Duodenal mucosa (tissue), 2 donors: Measurements from ENCODE around the gene CCDC51.
"Not testable (repeated sequence)": the region's sequence is repeated elsewhere in the genome, so short reads cannot be mapped to it uniquely, and the experiment has no call there.

Experiments
- H3K27ac ChIP-seq: one replicate; pipeline ENCODE4 v1.7.0; 2013; ENCODE audit warnings: low read depth, low read length
- H3K27me3 ChIP-seq, 2 donors: one replicate each; pipeline ENCODE4 v1.7.0; 2013; ENCODE audit warnings: low read length in 2 of 2, control low read depth in 1 of 2; ENCODE audit not compliant: insufficient read depth in 2 of 2, control insufficient read depth in 1 of 2
- H3K36me3 ChIP-seq, 2 donors: one replicate each; pipeline ENCODE4 v1.7.0; 2013; ENCODE audit warnings: low read length in 2 of 2, control low read depth in 1 of 2; ENCODE audit not compliant: insufficient read depth in 2 of 2, control insufficient read depth in 1 of 2
- H3K4me1 ChIP-seq, 2 donors: one replicate each; pipeline ENCODE4 v1.7.0; 2013; ENCODE audit warnings: low read length in 2 of 2, control low read depth in 1 of 2; ENCODE audit not compliant: insufficient read depth in 2 of 2, control insufficient read depth in 1 of 2
- H3K4me3 ChIP-seq, 2 donors: one replicate each; pipeline ENCODE4 v1.7.0; 2013; ENCODE audit warnings: low read length in 2 of 2, low read depth in 1 of 2
- H3K9ac ChIP-seq, 2 donors: one replicate each; pipeline ENCODE4 v1.7.0; 2013; ENCODE audit warnings: low read length in 2 of 2, low read depth in 1 of 2
- H3K9me3 ChIP-seq, 2 donors: one replicate each; pipeline ENCODE4 v1.7.0; 2013; ENCODE audit warnings: low read length in 2 of 2, control low read depth in 1 of 2; ENCODE audit not compliant: control insufficient read depth in 1 of 2

Gene CCDC51

GRCh38 chr3:48466386-48467109 lies 26.6 kb upstream of the CCDC51 start:
- peak overlapping the region; percentile 93 to 98 for H3K9ac ChIP-seq
- no peaks in the 10 kb centered on the region for H3K9me3 ChIP-seq
- H3K27me3 ChIP-seq = no peaks in the 10 kb centered on the region
- peaks cover 46 to 61% of the 10 kb centered on the region in 2 donors for H3K4me1 ChIP-seq
- peaks cover 8 to 35% of the 10 kb centered on the region in 2 donors for H3K36me3 ChIP-seq
- H3K27ac ChIP-seq = peak overlapping the region; percentile 100
- H3K4me3 ChIP-seq = peak overlapping the region; percentile 78 to 79

GRCh38 chr3:48465531-48466378 lies 25.8 kb upstream of the CCDC51 start:
- Histone ChIP-seq H3K9ac (peak overlapping the region; percentile 93 to 98), H3K27ac (peak overlapping the region; percentile 100), H3K9me3 (no peaks in the 10 kb centered on the region), H3K27me3 (no peaks in the 10 kb centered on the region), H3K36me3 (peaks cover 13 to 42% of the 10 kb centered on the region in 2 donors), H3K4me3 (peak overlapping the region; percentile 78 to 79), H3K4me1 (peaks cover 46 to 59% of the 10 kb centered on the region in 2 donors)

GRCh38 chr3:48465237-48465530 lies 25.3 kb upstream of the CCDC51 start:
- H3K9me3 ChIP-seq = no peaks in the 10 kb centered on the region
- peak overlapping the region; percentile 93 to 98 for H3K9ac ChIP-seq
- H3K27ac ChIP-seq = peak overlapping the region; percentile 83
- peaks cover 43 to 54% of the 10 kb centered on the region in 2 donors for H3K4me1 ChIP-seq
- H3K4me3 ChIP-seq = peak overlapping the region in 1 of 2 donors; percentile 79
- H3K27me3 ChIP-seq = no peaks in the 10 kb centered on the region
- H3K36me3 ChIP-seq = peaks cover 16 to 46% of the 10 kb centered on the region in 2 donors

- Histone ChIP-seq H3K36me3 (peaks cover 20 to 47% of the 10 kb centered on the region in 2 donors), H3K4me1 (peaks cover 39 to 50% of the 10 kb centered on the region in 2 donors), H3K4me3 (no peak overlapping the region), H3K9ac (peak overlapping the region; percentile 93 to 98), H3K27ac (peak overlapping the region; percentile 83), H3K27me3 (no peaks in the 10 kb centered on the region), H3K9me3 (no peaks in the 10 kb centered on the region)
These were observed 24.8 kb upstream of the CCDC51 start for GRCh38 chr3:48464713-48465221.

GRCh38 chr3:48463703-48464102 lies 23.8 kb upstream of the CCDC51 start:
- H3K27me3 ChIP-seq = no peaks in the 10 kb centered on the region
- H3K36me3 ChIP-seq = peaks cover 21 to 47% of the 10 kb centered on the region in 2 donors
- no peak overlapping the region for H3K27ac ChIP-seq
- peaks cover 31 to 39% of the 10 kb centered on the region in 2 donors for H3K4me1 ChIP-seq
- no peaks in the 10 kb centered on the region for H3K9me3 ChIP-seq
- H3K4me3 ChIP-seq = no peak overlapping the region
- no peak overlapping the region for H3K9ac ChIP-seq

- not testable (repeated sequence) for H3K27ac ChIP-seq, H3K9ac ChIP-seq, H3K4me3 ChIP-seq, H3K9me3 ChIP-seq, H3K27me3 ChIP-seq
- Histone ChIP-seq H3K36me3 (peaks cover 22 to 36% of the 10 kb centered on the region in 2 donors), H3K4me1 (peaks cover 12 to 20% of the 10 kb centered on the region in 2 donors)
These were observed 21.8 kb upstream of the CCDC51 start for GRCh38 chr3:48461767-48462166.

GRCh38 chr3:48460517-48460902 lies 20.6 kb upstream of the CCDC51 start:
- H3K9ac ChIP-seq = no peak overlapping the region
- H3K27ac ChIP-seq = no peak overlapping the region
- no peaks in the 10 kb centered on the region for H3K9me3 ChIP-seq
- H3K4me3 ChIP-seq = no peak overlapping the region
- peaks cover 4 to 8% of the 10 kb centered on the region in 2 donors for H3K4me1 ChIP-seq
- H3K27me3 ChIP-seq = no peaks in the 10 kb centered on the region
- H3K36me3 ChIP-seq = peaks cover 22 to 41% of the 10 kb centered on the region in 2 donors

- Histone ChIP-seq H3K27me3 (no peaks in the 10 kb centered on the region), H3K9me3 (no peaks in the 10 kb centered on the region), H3K27ac (no peak overlapping the region), H3K4me3 (no peak overlapping the region), H3K36me3 (peaks cover 22 to 44% of the 10 kb centered on the region in 2 donors), H3K4me1 (peaks cover under 1 to 2% of the 10 kb centered on the region in 2 donors), H3K9ac (no peak overlapping the region)
These were observed 20.0 kb upstream of the CCDC51 start for GRCh38 chr3:48459773-48460516.

- H3K4me1 ChIP-seq = no peaks in the 10 kb centered on the region
- no peaks in the 10 kb centered on the region for H3K9me3 ChIP-seq
- H3K27me3 ChIP-seq = no peaks in the 10 kb centered on the region
- H3K36me3 ChIP-seq = peaks cover 22 to 48% of the 10 kb centered on the region in 2 donors
- H3K9ac ChIP-seq = no peak overlapping the region
- H3K4me3 ChIP-seq = no peak overlapping the region
- no peak overlapping the region for H3K27ac ChIP-seq
These were observed 19.4 kb upstream of the CCDC51 start for GRCh38 chr3:48459331-48459730.
